Loucy (cell line): ENCODE data around the gene PPIP5K2.

Experiments
- CTCF ChIP-seq: fragments of 200-600 bp; sonication (generic); conservative IDR thresholded peaks from 2 replicates; pipeline ENCODE4 v1.5.1; 2014; ENCODE audit warnings: mild to moderate bottlenecking, antibody characterized with exemption, low read length
- EZH2phosphoT487 ChIP-seq: fragments of 200-600 bp; IDR thresholded peaks from 2 replicates; pipeline ENCODE4 v1.6.1; 2018; ENCODE audit warnings: antibody characterized with exemption, mild to moderate bottlenecking, moderate library complexity, borderline replicate concordance

GRCh38 chr5:103092676-103093075 is 27.4 kb upstream of the PPIP5K2 start:
- TF ChIP-seq CTCF (no peak), EZH2phosphoT487 (no peak)
